Gastroesophageal sphincter (tissue), 4 donors: Measurements from ENCODE around the gene PCDH17. TPM values are rescaled to one million over a fixed set of nuclear protein-coding genes. Genes with fewer than 3 reads are reported as not detected.

Source experiments
- ATAC-seq: fragments of 150-250 bp; one replicate; pipeline ENCODE4 v1.9.1; 2016; ENCODE audit warnings: mild to moderate bottlenecking, moderate library complexity
- H3K27ac ChIP-seq, 4 donors: fragments of 200-600 bp; sonication (generic) in 3 of 4; 1 replicate in 3 of 4; 2 replicates in 1 of 4; pipeline ENCODE4 v1.5.1; 2016 to 2019
- H3K27me3 ChIP-seq: fragments of 200-600 bp; sonication (generic); one replicate; pipeline ENCODE4 v1.5.1; 2019
- H3K36me3 ChIP-seq, 2 donors: fragments of 200-600 bp; sonication (generic); one replicate each; pipeline ENCODE4 v1.5.1; 2019; ENCODE audit warnings: control low read depth in 1 of 2
- H3K4me1 ChIP-seq, 3 donors: fragments of 200-600 bp; sonication (generic); 1 replicate in 2 of 3; 2 replicates in 1 of 3; pipeline ENCODE4 v1.5.1; 2016 to 2019; ENCODE audit warnings: control low read depth in 2 of 3
- H3K4me3 ChIP-seq, 2 donors: fragments of 200-600 bp; sonication (generic); one replicate each; pipeline ENCODE4 v1.5.1; 2019; ENCODE audit warnings: mild to moderate bottlenecking in 1 of 2, moderate library complexity in 1 of 2
- H3K9me3 ChIP-seq, 3 donors: fragments of 200-600 bp; sonication (generic); one replicate each; pipeline ENCODE4 v1.5.1; 2017 to 2019; ENCODE audit warnings: control low read depth in 2 of 3
- CTCF ChIP-seq, 4 experiments: fragments of 200-600 bp in 2 of 4; fragments of 450-650 bp in 2 of 4; sonication (generic) in 1 of 4; IDR thresholded peaks; one replicate each; pipeline ENCODE4 v1.5.1; 2017 to 2019; ENCODE audit warnings: antibody characterized with exemption in 4 of 4, mild to moderate bottlenecking in 2 of 4, moderate library complexity in 2 of 4
- EP300 ChIP-seq: sonication (generic); formaldehyde crosslinking; IDR thresholded peaks from one replicate; pipeline ENCODE4 v1.6.1; 2017; ENCODE audit warnings: antibody characterized with exemption, mild to moderate bottlenecking
- POLR2A ChIP-seq, 2 donors: fragments of 450-650 bp; IDR thresholded peaks; one replicate each; pipeline ENCODE4 v1.6.1; 2017; ENCODE audit warnings: antibody characterized with exemption in 2 of 2, mild to moderate bottlenecking in 2 of 2, moderate library complexity in 1 of 2
- POLR2AphosphoS5 ChIP-seq: sonication (generic); formaldehyde crosslinking; IDR thresholded peaks from one replicate; pipeline ENCODE4 v1.6.1; 2017; ENCODE audit warnings: antibody characterized with exemption
- WGBS, 2 donors: methylation state at CpG; one replicate each; pipeline ENCODE4 v1.1.5; 2018; ENCODE audit warnings: low coverage in 1 of 2; 5-methylcytosine and 5-hydroxymethylcytosine counted together
- total RNA-seq, 4 donors: library from RNA; depleted of rRNA; stranded (reverse); fragments of >200 nt; gene quantifications; one replicate each; pipeline ENCODE4 v1.1.0, GENCODE V29; 2016

Gene PCDH17
- total RNA-seq, 4 donors from 2014 or later = 3.9 to 7.8 (median 4.8) TPM

- Histone ChIP-seq H3K4me3 (peak overlapping the region; percentile 41 to 53), H3K4me1 (peaks cover 0 to 44% (median 0%) of the 10 kb centered on the region in 3 donors), H3K9me3 (peaks cover 0 to 9% (median 0%) of the 10 kb centered on the region in 3 donors), H3K27ac (peak overlapping the region in 3 of 4 donors; percentile 67 to 80 (median 78)), H3K27me3 (peaks cover 81% of the 10 kb centered on the region), H3K36me3 (no peaks in the 10 kb centered on the region)
- no peak for ATAC-seq
- 0% methylated on average over 7 of the region's 70 CpGs; no CpG with 5 or more reads in 1 of the 2 donors for WGBS, 2 donors
- no peak for TF ChIP-seq EP300
- no peak for TF ChIP-seq CTCF (IDR thresholded peaks at IDR 0.05)
- no peak for TF ChIP-seq POLR2AphosphoS5
- TF ChIP-seq POLR2A (IDR thresholded peaks at IDR 0.05) = no peak
Measured at GRCh38 chr13:57632276-57633140, 964 bp downstream of the PCDH17 start.

- H3K4me3 ChIP-seq = peak overlapping the region; percentile 28 to 53
- ATAC-seq = peak; percentile 62
- peaks cover 72% of the 10 kb centered on the region for H3K27me3 ChIP-seq
- peak in 3 of 4 experiments; percentile 26 to 71 (median 38) for TF ChIP-seq CTCF (IDR thresholded peaks at IDR 0.05)
- no peak for TF ChIP-seq POLR2AphosphoS5
- peaks cover 0 to 9% (median 0%) of the 10 kb centered on the region in 3 donors for H3K9me3 ChIP-seq
- 0 to 4% methylated on average over 7 to 16 of the region's 77 CpGs for WGBS, 2 donors
- peaks cover 0 to 44% (median 0%) of the 10 kb centered on the region in 3 donors for H3K4me1 ChIP-seq
- H3K36me3 ChIP-seq = no peaks in the 10 kb centered on the region
- peak overlapping the region in 3 of 4 donors; percentile 67 to 80 (median 78) for H3K27ac ChIP-seq
Measured at GRCh38 chr13:57633141-57633949, 1.8 kb downstream of the PCDH17 start.

- no peak for ATAC-seq
- H3K27ac ChIP-seq = peak overlapping the region in 3 of 4 donors; percentile 67 to 80 (median 78)
Measured at GRCh38 chr13:57633950-57634838, 2.6 kb downstream of the PCDH17 start.

More at GRCh38 chr13:57633950-57634838, 2.6 kb downstream of the PCDH17 start:
- TF ChIP-seq CTCF (IDR thresholded peaks at IDR 0.05) (peak in 2 of 4 experiments; percentile 16 to 20), EP300 (no peak)
- Histone ChIP-seq H3K9me3 (peaks cover 0 to 9% (median 0%) of the 10 kb centered on the region in 3 donors), H3K27me3 (peaks cover 64% of the 10 kb centered on the region), H3K36me3 (no peaks in the 10 kb centered on the region), H3K4me3 (peak overlapping the region; percentile 28 to 53), H3K4me1 (peaks cover 0 to 40% (median 0%) of the 10 kb centered on the region in 3 donors)
- 7 to 27% methylated on average over 3 to 15 of the region's 78 CpGs for WGBS, 2 donors
